HG03103 (cell line): ENCODE data around the gene SMG5.
A peak's percentile ranks its signal among the peaks of the same experiment; 100 is the strongest.

Experiments used
- ATAC-seq: cut with Tn5 transposase; IDR thresholded peaks from one replicate; pipeline ENCODE4 v1.9.1; 2021; ENCODE audit warnings: low read depth; ENCODE audit not compliant: unreplicated experiment

The SMG5 gene

GRCh38 chr1:156246241-156246780 is 36.3 kb downstream of the SMG5 start:
- ATAC-seq: no peak

GRCh38 chr1:156245451-156246232 is 37.0 kb downstream of the SMG5 start:
- ATAC-seq: no peak

GRCh38 chr1:156244712-156245111 is 37.9 kb downstream of the SMG5 start:
- no peak for ATAC-seq

GRCh38 chr1:156244126-156244525 is 38.5 kb downstream of the SMG5 start:
- ATAC-seq: no peak

GRCh38 chr1:156242738-156243137 is 39.9 kb downstream of the SMG5 start:
- no peak for ATAC-seq

- ATAC-seq: no peak
These were observed 40.7 kb downstream of the SMG5 start, which contains the start of gene BGLAP for GRCh38 chr1:156241926-156242325. TSS of gene BGLAP (plus strand) at chr1:156242184. CDS start at chr1:156242232, 48 bp downstream.

- ATAC-seq: no peak
These were observed 41.3 kb downstream of the SMG5 start for GRCh38 chr1:156241311-156241811.

- no peak for ATAC-seq
These were observed 44.4 kb downstream of the SMG5 start for GRCh38 chr1:156238248-156238647.

GRCh38 chr1:156236164-156236563 is 46.5 kb downstream of the SMG5 start:
- no peak for ATAC-seq

- ATAC-seq: no peak
These were observed 49.0 kb downstream of the SMG5 start for GRCh38 chr1:156233426-156234127.

- ATAC-seq: no peak
These were observed 50.3 kb downstream of the SMG5 start for GRCh38 chr1:156232201-156232894.

GRCh38 chr1:156230473-156230837 is 52.2 kb downstream of the SMG5 start:
- no peak for ATAC-seq

GRCh38 chr1:156229809-156230472 is 52.7 kb downstream of the SMG5 start:
- no peak for ATAC-seq

- ATAC-seq: no peak
These were observed 54.1 kb downstream of the SMG5 start for GRCh38 chr1:156228501-156228900.

GRCh38 chr1:156226782-156227181 is 55.8 kb downstream of the SMG5 start:
- peak; percentile 15 for ATAC-seq

- peak; percentile 59 for ATAC-seq
These were observed 56.5 kb downstream of the SMG5 start for GRCh38 chr1:156226116-156226538.

- ATAC-seq: no peak
These were observed 57.0 kb downstream of the SMG5 start for GRCh38 chr1:156225677-156226014.

GRCh38 chr1:156221986-156222692 is 60.5 kb downstream of the SMG5 start:
- no peak for ATAC-seq

GRCh38 chr1:156220226-156220625 is 62.4 kb downstream of the SMG5 start:
- no peak for ATAC-seq

- no peak for ATAC-seq
These were observed 64.8 kb downstream of the SMG5 start for GRCh38 chr1:156217871-156218270.
